H1 (cell line): Measurements from ENCODE around the gene CREB3. TPM values are rescaled to one million over a fixed set of nuclear protein-coding genes. Genes with fewer than 3 reads are reported as not detected.
A peak's percentile ranks its signal among the peaks of the same experiment; 100 is the strongest.

Source experiments
- CTCF ChIA-PET: fragments of 300-600 bp; sonication (Branson Sonifier 250); formaldehyde crosslinking; loops from one replicate; lab custom pipeline; 2021; ENCODE audit not compliant: partially characterized antibody; lab: Charles Lee
- POLR2A ChIA-PET: fragments of 300-600 bp; sonication (Branson Sonifier 250); formaldehyde crosslinking; loops from one replicate; lab custom pipeline; 2021; ENCODE audit warnings: inconsistent platforms; ENCODE audit not compliant: partially characterized antibody; lab: Charles Lee
- DNase-seq, 2 experiments: peaks; one replicate each; pipeline versions ENCODE4 v3.0.0 to v3.0.0-alpha.2; 2010 to 2022; ENCODE audit warnings: low spot score in 2 of 2, low read depth in 1 of 2, mixed read lengths in 1 of 2
- FAIRE-seq: peaks from 2 replicates; lab custom pipeline; 2011; peaks lifted over from hg19 to GRCh38; lab: Jason Lieb, UNC
- H2AFZ ChIP-seq: 2 replicates; pipeline ENCODE4 v1.8.1; 2012; ENCODE audit warnings: low read length, inconsistent platforms
- H2AK5ac ChIP-seq: 2 replicates; pipeline ENCODE4 v1.6.1; 2013; ENCODE audit warnings: low read depth, low read length
- H2BK120ac ChIP-seq: replicated peaks from 2 replicates; pipeline ENCODE3; 2013; ENCODE audit warnings: low read depth, low read length, inconsistent platforms
- H2BK12ac ChIP-seq: 2 replicates; pipeline ENCODE4 v1.6.1; 2013; ENCODE audit warnings: low read depth, low read length
- H2BK15ac ChIP-seq: 2 replicates; pipeline ENCODE4 v1.6.1; 2013; ENCODE audit warnings: low read length
- H2BK20ac ChIP-seq: 2 replicates; pipeline ENCODE4 v1.6.1; 2013; ENCODE audit warnings: low read length
- H2BK5ac ChIP-seq: 2 replicates; pipeline ENCODE4 v1.6.1; 2013; ENCODE audit warnings: low read depth, low read length
- H3K14ac ChIP-seq: 2 replicates; pipeline ENCODE4 v1.6.1; 2013; ENCODE audit warnings: inconsistent platforms; ENCODE audit not compliant: insufficient read length
- H3K18ac ChIP-seq: 2 replicates; pipeline ENCODE4 v1.6.1; 2013; ENCODE audit warnings: low read length; ENCODE audit errors: extremely low read depth
- H3K23ac ChIP-seq: 2 replicates; pipeline ENCODE4 v1.6.1; 2013; ENCODE audit warnings: inconsistent platforms; ENCODE audit not compliant: insufficient read length
- H3K23me2 ChIP-seq: 2 replicates; pipeline ENCODE4 v1.6.1; 2013; ENCODE audit warnings: low read depth, low read length
- H3K27ac ChIP-seq: 2 replicates; pipeline ENCODE4 v1.6.1; 2011; ENCODE audit warnings: low read depth, low read length, inconsistent platforms
- H3K27me3 ChIP-seq, 4 experiments: replicated peaks in 1 of 4; 1 replicate in 1 of 4; 2 replicates in 3 of 4; pipeline versions ENCODE4 v1.6.1 to v1.8.1; 2011 to 2013; ENCODE audit warnings: low read length in 3 of 4, mild to moderate bottlenecking in 3 of 4, inconsistent platforms in 2 of 4, mixed read lengths in 2 of 4, moderate library complexity in 1 of 4; ENCODE audit not compliant: control insufficient read depth in 3 of 4, insufficient read depth in 3 of 4; ENCODE audit errors: extremely low read depth in 1 of 4
- H3K36me3 ChIP-seq, 4 experiments: 2 replicates each; pipeline versions ENCODE4 v1.6.1 to v1.8.1; 2011 to 2013; ENCODE audit warnings: mild to moderate bottlenecking in 4 of 4, low read length in 3 of 4, moderate library complexity in 2 of 4, control low read depth in 1 of 4, inconsistent platforms in 1 of 4; ENCODE audit not compliant: insufficient read depth in 4 of 4, control insufficient read depth in 2 of 4
- H3K4ac ChIP-seq: replicated peaks from 2 replicates; pipeline ENCODE3; 2013; ENCODE audit warnings: low read length, low read depth, mixed read lengths, inconsistent platforms; ENCODE audit not compliant: insufficient read length
- H3K4me1 ChIP-seq, 4 experiments: replicated peaks in 1 of 4; 1 replicate in 1 of 4; 2 replicates in 3 of 4; pipeline versions ENCODE4 v1.6.1 to v1.8.1; 2011 to 2013; ENCODE audit warnings: low read length in 3 of 4, inconsistent platforms in 2 of 4, mixed read lengths in 1 of 4; ENCODE audit not compliant: insufficient read depth in 4 of 4, control insufficient read depth in 3 of 4
- H3K4me2 ChIP-seq, 2 experiments: 2 replicates each; pipeline versions ENCODE4 v1.6.1 to v1.8.1; 2011 to 2013; ENCODE audit warnings: low read depth in 2 of 2, low read length in 2 of 2, control low read depth in 1 of 2, inconsistent platforms in 1 of 2, mild to moderate bottlenecking in 1 of 2; ENCODE audit not compliant: insufficient read depth in 1 of 2
- H3K4me3 ChIP-seq, 4 experiments: fragments of 200-600, 300-600 bp in 1 of 4; sonication (generic), shearing (Covaris generic), sonication (Bioruptor Twin) in 1 of 4; 2 replicates each; pipeline versions ENCODE4 v1.5.1 to v1.8.1; 2011 to 2016; ENCODE audit warnings: low read length in 4 of 4, low read depth in 3 of 4, control low read depth in 2 of 4, inconsistent platforms in 2 of 4, mild to moderate bottlenecking in 2 of 4, mixed read lengths in 1 of 4, moderate library complexity in 1 of 4; ENCODE audit not compliant: insufficient read depth in 2 of 4; ENCODE audit errors: extremely low read depth in 1 of 4
- H3K56ac ChIP-seq: replicated peaks from 2 replicates; pipeline ENCODE3; 2013; ENCODE audit warnings: low read depth, mild to moderate bottlenecking, mixed read lengths, low read length, inconsistent platforms; ENCODE audit not compliant: insufficient read length
- H3K79me1 ChIP-seq: 2 replicates; pipeline ENCODE4 v1.6.1; 2013; ENCODE audit warnings: low read depth, low read length, control low read depth
- H3K79me2 ChIP-seq, 2 experiments: 2 replicates each; pipeline versions ENCODE4 v1.6.1 to v1.8.1; 2012 to 2013; ENCODE audit warnings: low read length in 2 of 2, mild to moderate bottlenecking in 2 of 2, inconsistent platforms in 1 of 2; ENCODE audit not compliant: insufficient read depth in 2 of 2, control insufficient read depth in 1 of 2
- H3K9ac ChIP-seq, 4 experiments: replicated peaks in 1 of 4; 1 replicate in 1 of 4; 2 replicates in 3 of 4; pipeline versions ENCODE4 v1.6.1 to v1.8.1; 2011 to 2013; ENCODE audit warnings: low read depth in 3 of 4, low read length in 3 of 4, control low read depth in 2 of 4, mild to moderate bottlenecking in 2 of 4, moderate library complexity in 2 of 4, inconsistent platforms in 1 of 4; ENCODE audit errors: extremely low read depth in 1 of 4
- H3K9me3 ChIP-seq, 2 experiments: 2 replicates each; pipeline versions ENCODE4 v1.6.1 to v1.8.1; 2012 to 2013; ENCODE audit warnings: mild to moderate bottlenecking in 2 of 2, moderate library complexity in 2 of 2, control low read depth in 1 of 2, inconsistent platforms in 1 of 2, low read depth in 1 of 2, low read length in 1 of 2, mixed read lengths in 1 of 2; ENCODE audit not compliant: insufficient read depth in 2 of 2
- H4K20me1 ChIP-seq, 2 experiments: replicated peaks in 1 of 2; 2 replicates each; pipeline versions ENCODE3 to v1.8.1; 2011 to 2013; ENCODE audit warnings: inconsistent platforms in 2 of 2, low read length in 2 of 2, mild to moderate bottlenecking in 1 of 2; ENCODE audit not compliant: insufficient read depth in 2 of 2, control insufficient read depth in 1 of 2
- H4K5ac ChIP-seq: 2 replicates; pipeline ENCODE4 v1.6.1; 2013; ENCODE audit warnings: low read length, low read depth, mixed read lengths, inconsistent platforms; ENCODE audit not compliant: insufficient read length
- H4K8ac ChIP-seq: 2 replicates; pipeline ENCODE4 v1.8.0; 2013; ENCODE audit warnings: mild to moderate bottlenecking, moderate library complexity, low read length, inconsistent platforms; ENCODE audit not compliant: insufficient read depth; ENCODE audit errors: extremely low read depth
- H4K91ac ChIP-seq: replicated peaks from 2 replicates; pipeline ENCODE3; 2013; ENCODE audit warnings: low read length, mixed read lengths, inconsistent platforms; ENCODE audit not compliant: insufficient read length
- CREB1 ChIP-seq: IDR thresholded peaks from 2 replicates; pipeline ENCODE4 v1.6.1; 2012; ENCODE audit warnings: inconsistent platforms
- KDM4A ChIP-seq: IDR thresholded peaks from one replicate; pipeline ENCODE4 v1.7.1; 2012; ENCODE audit warnings: low read depth, mild to moderate bottlenecking, moderate library complexity, low read length, inconsistent platforms; ENCODE audit not compliant: severe bottlenecking
- WGBS, 2 experiments: shearing (Covaris generic) in 1 of 2; methylation state at CpG; one replicate each; pipeline versions ENCODE4 v1.1.6 to v1.1.7; 2013 to 2015; ENCODE audit warnings: low lambda C conversion rate in 2 of 2, mixed read lengths in 2 of 2, inconsistent platforms in 1 of 2, low coverage in 1 of 2, missing lambda C conversion rate in 1 of 2; ENCODE audit not compliant: insufficient replicate concordance in 2 of 2, insufficient coverage in 1 of 2, insufficient read length in 1 of 2; ENCODE audit errors: extremely low coverage in 1 of 2, missing lambda C conversion rate in 1 of 2; 5-methylcytosine and 5-hydroxymethylcytosine counted together
- polyA plus RNA-seq, 7 experiments: library from polyadenylated mRNA; depleted of rRNA in 3 of 7; stranded (reverse) in 5 of 7; unstranded in 2 of 7; fragments of >200 nt in 5 of 7; fragments of 200-250 nt in 2 of 7; gene quantifications; 1 replicate in 5 of 7; 2 replicates in 1 of 7; 4 replicates in 1 of 7; pipeline versions ENCODE4 v1.2.1 to v1.2.3, GENCODE V29; 2011 to 2013; ENCODE audit warnings: missing spikeins in 2 of 7, mixed read lengths in 2 of 7
- total RNA-seq: library from RNA; stranded (reverse); fragmentation: NEBNext Ultra II Directional; extraction: Animal tissue kit (Norgen Biotek cat#: 25700); gene quantifications from 2 replicates; pipeline ENCODE4 v1.2.1, GENCODE V29; 2021

The CREB3 gene
- total and polyA plus RNA-seq, 2 of the 8 experiments (the other 6 are each of a cell fraction or from before 2014, with no cell fraction given): 24.4 to 25.7 TPM

DNA sequence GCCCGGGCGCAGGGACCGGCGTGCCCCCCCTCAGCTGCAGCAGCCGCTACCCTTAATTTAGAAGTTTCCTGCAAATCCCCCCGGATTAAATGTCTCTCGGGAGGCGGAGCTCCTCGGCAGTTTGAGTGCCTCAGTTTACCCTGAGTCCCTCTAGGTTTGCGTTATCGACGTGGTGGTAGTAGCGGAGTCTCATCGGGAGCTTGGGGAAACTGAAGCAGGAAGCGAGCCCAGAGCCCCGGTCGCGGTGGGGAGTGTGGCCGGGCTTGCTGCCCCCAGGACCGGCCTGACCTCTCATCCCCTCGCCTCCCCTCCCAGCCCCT, 42.2 kb upstream of the CREB3 start:
- Histone ChIP-seq H3K56ac (peak overlapping the region; percentile 42), H3K23me2 (peaks cover 12% of the 10 kb centered on the region)
- WGBS, 2 experiments: 0% methylated on average over 9 of the region's 21 CpGs; no CpG with 5 or more reads in 1 of the 2 experiments

More for the DNA sequence above, 42.2 kb upstream of the CREB3 start:
- no peaks in the 10 kb centered on the region for H3K9me3 ChIP-seq
- no peak overlapping the region for H4K5ac ChIP-seq
- no peak overlapping the region for H2BK5ac ChIP-seq
- peak overlapping the region; percentile 84 to 90 for H3K4me2 ChIP-seq
- H3K18ac ChIP-seq: no peak overlapping the region; the same call in none of the 2 replicates
- no peak overlapping the region for H2BK120ac ChIP-seq
- H3K79me2 ChIP-seq: peaks cover 0 to 21% of the 10 kb centered on the region in 2 experiments; a peak in 2 of 4 replicates
- no peak overlapping the region for H3K23ac ChIP-seq
- peak overlapping the region; percentile 4 for H3K4ac ChIP-seq
- no peak overlapping the region for H2BK15ac ChIP-seq
- ChIA-PET CTCF (interaction anchor here (2.8 to 14.1 kb wide), 6 partner anchors 15 to 43 kb away, joined by 10 to 347 read pairs (median 53); partner anchors contain the start of genes ARHGEF39, CA9, CCDC107 and RMRP), POLR2A (interaction anchor here (1.0 to 14.9 kb wide), 13 partner anchors 9 to 611 kb away, joined by 3 to 158 read pairs (median 19); partner anchors contain the start of genes ARHGEF39, CA9, CCDC107 and CREB3)
- no peak overlapping the region for H2AFZ ChIP-seq
- TF ChIP-seq KDM4A (peak; percentile 68), CREB1 (no peak)
- peaks cover 4 to 12% (median 10%) of the 10 kb centered on the region in 4 experiments for H3K36me3 ChIP-seq
- H3K27me3 ChIP-seq: no peaks in the 10 kb centered on the region
- H3K27ac ChIP-seq: no peak overlapping the region; the same call in 1 of the 2 replicates
- H3K4me1 ChIP-seq: peaks cover 6 to 15% (median 8%) of the 10 kb centered on the region in 4 experiments; a peak in 6 of 7 replicates
- H2BK12ac ChIP-seq: no peak overlapping the region
- no peak overlapping the region for H2AK5ac ChIP-seq
- DNase-seq (no peak), FAIRE-seq (no peak)
- H4K20me1 ChIP-seq: peaks cover 5 to 8% of the 10 kb centered on the region in 2 experiments
- peak overlapping the region; percentile 39; the same call in 1 of the 2 replicates for H4K8ac ChIP-seq
- no peak overlapping the region for H2BK20ac ChIP-seq
- no peak overlapping the region; a peak in 1 of 7 replicates for H3K9ac ChIP-seq
- H3K79me1 ChIP-seq: peaks cover 2% of the 10 kb centered on the region; the same call in 1 of the 2 replicates
- peak overlapping the region; percentile 25 for H4K91ac ChIP-seq
- H3K14ac ChIP-seq: no peak overlapping the region
- H3K4me3 ChIP-seq: peak overlapping the region; percentile 72 to 99 (median 82)
